Tracheal epithelial cell (primary cell): Measurements from ENCODE around the gene CRYZ. TPM values are rescaled to one million over a fixed set of nuclear protein-coding genes. Genes with fewer than 3 reads are reported as not detected.

ENCODE experiments used
- total RNA-seq: library from RNA; depleted of rRNA; stranded (reverse); fragments of >200 nt; gene quantifications from 2 replicates; pipeline ENCODE4 v1.2.1, GENCODE V29; 2014

Gene CRYZ, protein sequence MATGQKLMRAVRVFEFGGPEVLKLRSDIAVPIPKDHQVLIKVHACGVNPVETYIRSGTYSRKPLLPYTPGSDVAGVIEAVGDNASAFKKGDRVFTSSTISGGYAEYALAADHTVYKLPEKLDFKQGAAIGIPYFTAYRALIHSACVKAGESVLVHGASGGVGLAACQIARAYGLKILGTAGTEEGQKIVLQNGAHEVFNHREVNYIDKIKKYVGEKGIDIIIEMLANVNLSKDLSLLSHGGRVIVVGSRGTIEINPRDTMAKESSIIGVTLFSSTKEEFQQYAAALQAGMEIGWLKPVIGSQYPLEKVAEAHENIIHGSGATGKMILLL
- total RNA-seq = 41.6 and 64.8 TPM in 2 replicates

DNA sequence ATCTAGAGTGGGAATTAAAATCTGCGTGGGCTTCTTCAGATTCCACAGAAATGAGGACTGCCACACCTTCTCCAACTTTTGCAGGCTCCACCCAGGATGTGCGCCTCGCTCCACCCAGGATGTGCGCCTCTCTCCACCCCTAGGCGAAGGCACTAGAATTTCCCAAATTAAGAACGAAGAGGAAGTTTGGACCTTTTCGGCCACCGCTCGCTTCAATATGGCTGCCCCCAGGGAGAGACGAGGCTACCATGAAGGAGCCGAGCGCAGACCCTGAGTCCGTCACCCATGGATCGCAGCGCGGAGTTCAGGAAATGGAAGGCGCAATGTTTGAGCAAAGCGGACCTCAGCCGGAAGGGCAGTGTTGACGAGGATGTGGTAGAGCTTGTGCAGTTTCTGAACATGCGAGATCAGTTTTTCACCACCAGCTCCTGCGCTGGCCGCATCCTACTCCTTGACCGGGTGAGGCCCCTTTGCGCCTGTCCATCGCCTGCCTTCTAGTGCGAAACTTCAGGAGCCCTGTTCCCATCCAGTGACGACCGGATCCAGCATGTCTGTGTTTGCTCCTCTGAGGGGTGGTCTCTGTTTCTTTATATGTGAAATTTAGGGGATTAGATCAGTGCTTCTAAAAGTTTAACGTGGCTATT, at the start of gene CRYZ, which contains the start of gene TYW3:
Gene CRYZ, minus strand, starts transcription at position 91 of the 644 bp plus-strand sequence. CDS start 8,229 bp downstream, outside the sequence.
Gene TYW3, plus strand, starts transcription at position 193 of the 644 bp plus-strand sequence. Its CDS starts 93 bp downstream, at position 286.

DNA sequence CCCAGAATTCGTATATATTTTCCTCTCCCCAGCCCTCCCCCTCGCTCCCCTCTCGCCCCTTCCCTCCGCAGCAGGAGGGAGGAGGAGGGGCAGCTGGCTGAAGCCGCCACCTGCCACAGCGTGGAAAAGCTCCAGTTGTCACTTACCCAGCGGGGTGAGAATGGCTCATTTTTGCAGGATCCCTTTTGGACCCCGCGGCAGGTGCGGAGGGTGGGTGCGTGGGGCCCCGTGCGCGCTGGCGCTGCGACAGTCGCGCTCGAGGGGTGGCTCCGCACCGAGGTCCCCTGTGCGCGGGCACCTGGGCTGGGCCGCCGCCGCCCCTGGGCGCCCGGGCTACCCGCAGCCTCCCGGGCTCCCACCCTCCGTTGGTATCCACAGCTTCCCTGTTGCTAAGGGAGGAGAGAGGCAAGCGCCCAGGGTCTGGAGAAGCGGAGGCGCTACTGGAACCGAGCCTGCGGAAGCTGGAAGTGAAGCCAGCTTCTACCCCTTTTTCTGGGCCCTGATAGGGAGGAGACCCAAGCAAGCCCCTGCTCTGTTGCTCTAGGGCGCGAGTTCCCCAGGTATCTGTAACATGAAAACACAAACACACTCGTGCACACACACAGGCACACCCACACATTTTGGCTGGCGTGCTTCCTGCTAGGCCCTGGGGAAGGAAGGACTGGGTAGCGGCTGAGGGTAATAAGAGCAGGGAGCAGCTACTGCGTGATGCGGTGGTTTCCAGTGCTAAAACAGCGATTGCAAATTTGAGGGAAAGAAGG, 59.3 kb downstream of the CRYZ start, which contains the start of gene ERICH3:
Gene ERICH3, minus strand, starts transcription at position 442 of the 761 bp plus-strand sequence. Its CDS starts 273 bp downstream, at position 169.

Other genes starting within 250 kb of the CRYZ start
- gene LRRC53, start 220.4 kb downstream of the CRYZ start, total RNA-seq = not detected in 2 replicates
- gene ERICH3, start 59.3 kb downstream of the CRYZ start, total RNA-seq = under 0.01 TPM in 1 of 2 replicates, not detected in the other
- gene TYW3, start 102 bp upstream of the CRYZ start, total RNA-seq = 8.7 and 10.1 TPM in 2 replicates